GM12891 (cell line): ENCODE results near the gene RALGAPA2.

ENCODE experiments used
- PAX5 ChIP-seq: IDR thresholded peaks from 2 replicates; pipeline ENCODE4 v1.6.1; 2011; ENCODE audit warnings: low read length, moderate library complexity, mild to moderate bottlenecking; ENCODE audit not compliant: insufficient read depth, severe bottlenecking
- POLR2A ChIP-seq: IDR thresholded peaks from 2 replicates; pipeline ENCODE4 v1.6.1; 2011; ENCODE audit warnings: low read depth, low read length, control low read depth
- POLR2AphosphoS5 ChIP-seq: IDR thresholded peaks from 2 replicates; pipeline ENCODE4 v1.6.1; 2011; ENCODE audit warnings: low read depth, low read length, control low read depth
- POU2F2 ChIP-seq: IDR thresholded peaks from 2 replicates; pipeline ENCODE4 v1.6.1; 2011; ENCODE audit warnings: low read depth, mild to moderate bottlenecking, control low read depth, low read length, moderate library complexity
- TAF1 ChIP-seq: IDR thresholded peaks from 2 replicates; pipeline ENCODE4 v1.6.1; 2011; ENCODE audit warnings: low read depth, low read length, control low read depth

- TF ChIP-seq POLR2A (no peak), POU2F2 (no peak), POLR2AphosphoS5 (no peak), TAF1 (no peak), PAX5 (no peak)
These were observed 40.3 kb upstream of the RALGAPA2 start for GRCh38 chr20:20752712-20753111.
